ENCODE measurements around the gene CDS1. TPM values are rescaled to one million over a fixed set of nuclear protein-coding genes. Genes with fewer than 3 reads are reported as not detected.

The CDS1 gene
- total RNA-seq, 2 donors from 2014 or later = 0.47 to 0.76 TPM

DNA sequence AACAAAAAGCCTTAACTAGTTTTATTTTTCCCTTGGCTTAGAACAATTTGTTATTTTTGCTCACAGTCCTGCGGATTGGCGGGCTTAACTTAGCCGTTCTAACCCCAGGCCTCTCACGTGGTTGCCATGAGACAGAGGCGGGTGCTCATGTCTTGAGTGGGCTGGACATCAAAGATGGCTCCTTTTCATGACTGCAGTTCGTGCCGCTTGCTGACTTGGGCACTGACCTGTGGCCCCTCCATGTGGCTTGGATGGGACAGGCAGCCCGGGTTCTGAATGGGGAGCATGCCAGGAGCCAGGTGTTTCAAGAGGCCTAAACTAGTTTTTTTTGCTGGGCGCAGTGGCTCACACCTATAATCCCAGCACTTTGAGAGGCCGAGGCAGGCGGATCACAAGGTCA lies 40.7 kb downstream of the CDS1 start:
- DNase-seq (no peak), ATAC-seq (no peak)
- no peaks in the 10 kb centered on the region for H3K9me3 ChIP-seq (ENCODE audit: control insufficient read depth, low read length, poor library complexity, severe bottlenecking)
- Mint-ChIP-seq H3K4me1 (no peaks in the 10 kb centered on the region), H3K27ac (peak overlapping the region; percentile 4), H3K36me3 (ENCODE audit: low read depth) (no peaks in the 10 kb centered on the region), H3K4me3 (no peak overlapping the region), H3K27me3 (no peaks in the 10 kb centered on the region)

GRCh38 chr4:84626673-84627072 lies 43.7 kb downstream of the CDS1 start:
- no peak for ATAC-seq
- no peak for DNase-seq
- no peak overlapping the region for H3K27ac Mint-ChIP-seq
- H3K27me3 Mint-ChIP-seq = no peaks in the 10 kb centered on the region
- H3K9me3 ChIP-seq (ENCODE audit: control insufficient read depth, low read length, poor library complexity, severe bottlenecking) = no peaks in the 10 kb centered on the region
- H3K4me3 Mint-ChIP-seq = no peak overlapping the region
- H3K4me1 Mint-ChIP-seq = no peaks in the 10 kb centered on the region
- H3K36me3 Mint-ChIP-seq (ENCODE audit: low read depth) = no peaks in the 10 kb centered on the region

GRCh38 chr4:84631573-84631972 lies 48.6 kb downstream of the CDS1 start:
- Mint-ChIP-seq H3K4me1 (no peaks in the 10 kb centered on the region), H3K27me3 (no peaks in the 10 kb centered on the region), H3K36me3 (ENCODE audit: low read depth) (no peaks in the 10 kb centered on the region), H3K27ac (no peak overlapping the region), H3K4me3 (no peak overlapping the region)
- DNase-seq (no peak), ATAC-seq (no peak)
- H3K9me3 ChIP-seq (ENCODE audit: control insufficient read depth, low read length, poor library complexity, severe bottlenecking) = no peaks in the 10 kb centered on the region

DNA sequence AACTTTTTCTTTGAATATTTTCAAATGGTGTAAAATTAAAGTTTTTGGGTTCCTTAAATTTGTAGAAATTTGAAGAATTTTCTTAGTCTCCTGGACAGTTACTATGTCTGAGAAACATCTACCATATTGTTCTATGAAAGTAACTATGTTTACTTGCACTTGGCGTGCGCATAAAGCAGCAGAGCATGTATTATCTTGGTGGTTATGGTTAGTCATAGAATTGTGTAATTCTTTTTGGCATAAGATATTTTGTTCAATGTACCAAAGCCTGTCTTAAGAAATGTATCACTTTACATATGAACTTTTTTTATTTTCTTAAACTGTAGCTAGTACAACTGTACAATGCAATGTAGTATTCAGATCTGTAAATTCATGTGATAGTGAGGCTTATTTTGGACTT lies 49.2 kb downstream of the CDS1 start:
- no peaks in the 10 kb centered on the region for H3K36me3 Mint-ChIP-seq (ENCODE audit: low read depth)

GRCh38 chr4:84634961-84635360 lies 52.0 kb downstream of the CDS1 start:
- Mint-ChIP-seq H3K36me3 (ENCODE audit: low read depth) (no peaks in the 10 kb centered on the region), H3K4me1 (no peaks in the 10 kb centered on the region), H3K4me3 (no peak overlapping the region), H3K27ac (no peak overlapping the region), H3K27me3 (no peaks in the 10 kb centered on the region)
- ATAC-seq = no peak
- no peaks in the 10 kb centered on the region for H3K9me3 ChIP-seq (ENCODE audit: control insufficient read depth, low read length, poor library complexity, severe bottlenecking)
- DNase-seq = no peak

More for the DNA sequence above, 49.2 kb downstream of the CDS1 start:
- no peaks in the 10 kb centered on the region for H3K4me1 Mint-ChIP-seq
- DNase-seq (no peak), ATAC-seq (no peak)
- H3K27ac Mint-ChIP-seq = no peak overlapping the region
- H3K9me3 ChIP-seq (ENCODE audit: control insufficient read depth, low read length, poor library complexity, severe bottlenecking) = no peaks in the 10 kb centered on the region
- H3K4me3 Mint-ChIP-seq = no peak overlapping the region
- no peaks in the 10 kb centered on the region for H3K27me3 Mint-ChIP-seq

DNA sequence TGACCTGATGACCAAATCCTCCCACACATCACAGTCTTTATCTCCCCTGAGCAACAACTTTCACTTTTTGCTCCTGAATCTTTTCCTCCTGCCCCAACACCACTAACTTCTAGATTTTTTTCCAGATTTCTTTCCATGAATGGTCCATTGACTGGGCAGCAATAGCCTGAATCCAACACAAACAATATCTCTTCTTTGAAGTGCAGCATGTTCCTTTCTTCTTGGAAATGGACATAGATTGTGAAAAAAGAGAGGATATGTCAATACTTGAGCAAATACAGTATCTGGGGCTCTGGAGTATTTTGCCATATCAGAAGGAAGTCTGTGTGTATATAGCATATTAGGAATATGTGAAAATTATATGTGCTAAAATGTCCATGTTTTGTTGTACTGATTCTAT lies 55.2 kb downstream of the CDS1 start:
- DNase-seq (no peak), ATAC-seq (no peak)
- Mint-ChIP-seq H3K4me1 (no peaks in the 10 kb centered on the region), H3K27ac (no peak overlapping the region), H3K4me3 (no peak overlapping the region), H3K27me3 (no peaks in the 10 kb centered on the region), H3K36me3 (ENCODE audit: low read depth) (no peaks in the 10 kb centered on the region)
- H3K9me3 ChIP-seq (ENCODE audit: control insufficient read depth, low read length, poor library complexity, severe bottlenecking) = no peaks in the 10 kb centered on the region

GRCh38 chr4:84639145-84639544 lies 56.2 kb downstream of the CDS1 start:
- Mint-ChIP-seq H3K27ac (no peak overlapping the region), H3K27me3 (no peaks in the 10 kb centered on the region), H3K4me1 (no peaks in the 10 kb centered on the region), H3K36me3 (ENCODE audit: low read depth) (no peaks in the 10 kb centered on the region), H3K4me3 (no peak overlapping the region)
- DNase-seq = no peak
- H3K9me3 ChIP-seq (ENCODE audit: control insufficient read depth, low read length, poor library complexity, severe bottlenecking) = no peaks in the 10 kb centered on the region
- ATAC-seq = no peak

DNA sequence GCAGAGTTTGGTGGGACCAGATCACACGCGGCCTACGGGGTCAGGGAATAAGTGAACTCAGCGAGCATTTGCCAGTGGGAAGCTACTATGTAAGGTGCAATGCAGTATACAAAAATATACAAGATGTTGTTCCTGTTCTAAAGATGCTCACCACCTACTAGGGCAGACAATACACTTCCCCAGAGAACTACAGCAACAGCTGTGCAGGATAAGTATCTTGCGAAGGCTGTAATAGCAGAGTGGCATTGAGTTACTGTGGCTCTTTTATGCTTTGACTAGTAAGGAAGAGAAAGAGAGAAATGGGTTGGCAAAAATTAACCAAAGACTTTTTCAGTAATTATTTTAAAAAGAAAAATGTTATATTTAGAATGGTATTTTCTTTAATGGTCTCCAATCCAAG lies 61.2 kb downstream of the CDS1 start:
- no peak overlapping the region for H3K27ac Mint-ChIP-seq
- H3K4me3 Mint-ChIP-seq = no peak overlapping the region
- DNase-seq = no peak
- no peaks in the 10 kb centered on the region for H3K9me3 ChIP-seq (ENCODE audit: control insufficient read depth, low read length, poor library complexity, severe bottlenecking)
- H3K4me1 Mint-ChIP-seq = no peaks in the 10 kb centered on the region
- H3K27me3 Mint-ChIP-seq = no peaks in the 10 kb centered on the region
- ATAC-seq = no peak
- H3K36me3 Mint-ChIP-seq (ENCODE audit: low read depth) = peaks cover 3% of the 10 kb centered on the region

DNA sequence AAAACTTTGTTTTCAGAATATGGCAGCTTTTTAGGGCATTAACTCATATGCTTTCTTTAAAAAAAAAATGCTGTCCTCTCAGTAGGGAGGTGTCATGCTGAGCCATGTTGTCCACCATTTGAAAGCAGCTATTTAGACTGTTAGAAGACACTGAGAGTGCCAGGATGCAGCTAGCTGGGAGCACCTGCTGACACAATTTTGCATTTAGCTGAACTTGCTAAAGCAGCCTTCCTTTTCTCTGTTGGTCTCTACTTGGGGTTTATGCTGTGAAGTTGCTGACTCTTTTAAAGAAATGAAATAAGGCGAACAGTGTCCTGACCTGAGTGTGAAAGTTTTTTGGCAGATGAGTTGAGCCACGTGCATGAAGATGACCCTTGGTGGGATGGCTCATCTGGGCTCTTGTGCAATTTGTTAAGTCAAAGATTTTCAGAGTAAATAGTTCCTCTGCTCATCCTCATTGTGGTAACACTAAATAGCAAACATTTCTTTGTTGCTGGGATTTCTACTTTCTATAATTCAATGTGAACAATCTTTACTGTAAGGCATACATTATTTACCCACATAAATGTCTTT lies 64.5 kb downstream of the CDS1 start:
- ATAC-seq (no peak), DNase-seq (no peak)
- H3K9me3 ChIP-seq (ENCODE audit: control insufficient read depth, low read length, poor library complexity, severe bottlenecking) = no peaks in the 10 kb centered on the region
- H3K27ac Mint-ChIP-seq = no peak overlapping the region
- H3K36me3 Mint-ChIP-seq (ENCODE audit: low read depth) = peaks cover 3% of the 10 kb centered on the region
- no peak overlapping the region for H3K4me3 Mint-ChIP-seq
- no peaks in the 10 kb centered on the region for H3K4me1 Mint-ChIP-seq
- no peaks in the 10 kb centered on the region for H3K27me3 Mint-ChIP-seq

- ATAC-seq (no peak), DNase-seq (no peak)
- peaks cover 3% of the 10 kb centered on the region for H3K36me3 Mint-ChIP-seq (ENCODE audit: low read depth)
- no peaks in the 10 kb centered on the region for H3K4me1 Mint-ChIP-seq
- no peak overlapping the region for H3K27ac Mint-ChIP-seq
- no peaks in the 10 kb centered on the region for H3K9me3 ChIP-seq (ENCODE audit: control insufficient read depth, low read length, poor library complexity, severe bottlenecking)
- no peak overlapping the region for H3K4me3 Mint-ChIP-seq
- no peaks in the 10 kb centered on the region for H3K27me3 Mint-ChIP-seq
Observed at GRCh38 chr4:84648178-84648577, 65.3 kb downstream of the CDS1 start.

- no peaks in the 10 kb centered on the region for H3K9me3 ChIP-seq (ENCODE audit: control insufficient read depth, low read length, poor library complexity, severe bottlenecking)
- Mint-ChIP-seq H3K27ac (no peak overlapping the region), H3K27me3 (no peaks in the 10 kb centered on the region), H3K4me1 (no peaks in the 10 kb centered on the region), H3K36me3 (ENCODE audit: low read depth) (peaks cover 3% of the 10 kb centered on the region), H3K4me3 (no peak overlapping the region)
- DNase-seq (no peak), ATAC-seq (no peak)
Observed at GRCh38 chr4:84648863-84649647, 66.1 kb downstream of the CDS1 start.

DNA sequence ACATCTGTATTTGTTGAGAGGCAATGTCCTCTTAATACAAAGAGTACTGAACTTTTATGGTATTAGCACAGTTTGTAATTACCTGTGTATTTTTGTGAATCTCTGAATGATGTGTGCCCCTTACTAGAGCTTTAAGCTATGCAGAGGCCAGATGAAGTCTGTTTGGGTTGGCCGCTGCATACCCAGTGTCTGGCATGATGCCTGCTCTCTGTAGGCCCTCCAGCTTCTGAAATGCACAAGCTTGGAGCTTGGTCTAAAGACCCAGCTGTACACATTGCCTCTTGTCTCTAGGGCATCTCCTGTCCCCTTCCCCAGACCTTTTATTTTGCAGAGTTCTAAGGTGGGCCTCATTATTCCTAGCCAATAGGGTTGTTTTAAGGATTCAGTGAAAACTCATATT lies 68.6 kb downstream of the CDS1 start:
- ATAC-seq = no peak
- H3K4me1 Mint-ChIP-seq = no peaks in the 10 kb centered on the region
- no peak for DNase-seq
- no peak overlapping the region for H3K4me3 Mint-ChIP-seq
- H3K27ac Mint-ChIP-seq = no peak overlapping the region
- peaks cover 10% of the 10 kb centered on the region for H3K27me3 Mint-ChIP-seq
- H3K9me3 ChIP-seq (ENCODE audit: control insufficient read depth, low read length, poor library complexity, severe bottlenecking) = no peaks in the 10 kb centered on the region
- peaks cover 3% of the 10 kb centered on the region for H3K36me3 Mint-ChIP-seq (ENCODE audit: low read depth)

DNA sequence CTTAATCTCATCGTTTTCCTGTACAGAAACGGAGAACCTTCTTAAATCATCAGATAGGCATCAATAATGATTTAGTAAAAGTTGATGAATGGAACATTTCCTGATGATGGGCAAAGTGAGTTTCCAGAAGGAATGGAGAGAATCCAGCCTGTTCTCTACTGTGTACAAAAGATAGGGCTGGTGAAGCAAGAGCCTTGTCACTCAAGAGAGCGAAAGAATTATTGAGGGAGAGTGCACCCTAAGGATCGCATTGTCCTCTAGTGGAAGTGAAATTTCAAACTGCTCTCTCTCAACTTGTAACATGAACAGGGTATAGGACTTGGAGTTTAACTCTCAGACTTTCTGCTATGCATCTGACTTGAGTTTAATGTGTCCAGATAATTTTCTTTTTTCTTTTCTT lies 69.6 kb downstream of the CDS1 start:
- ATAC-seq = no peak
- DNase-seq = no peak
- H3K4me1 Mint-ChIP-seq = no peaks in the 10 kb centered on the region
- H3K4me3 Mint-ChIP-seq = no peak overlapping the region
- peaks cover 3% of the 10 kb centered on the region for H3K36me3 Mint-ChIP-seq (ENCODE audit: low read depth)
- no peaks in the 10 kb centered on the region for H3K9me3 ChIP-seq (ENCODE audit: control insufficient read depth, low read length, poor library complexity, severe bottlenecking)
- H3K27ac Mint-ChIP-seq = no peak overlapping the region
- H3K27me3 Mint-ChIP-seq = peaks cover 10% of the 10 kb centered on the region

- H3K27ac Mint-ChIP-seq = no peak overlapping the region
- H3K9me3 ChIP-seq (ENCODE audit: control insufficient read depth, low read length, poor library complexity, severe bottlenecking) = no peaks in the 10 kb centered on the region
- H3K36me3 Mint-ChIP-seq (ENCODE audit: low read depth) = no peaks in the 10 kb centered on the region
- no peak for DNase-seq
- H3K27me3 Mint-ChIP-seq = no peaks in the 10 kb centered on the region
- ATAC-seq = no peak
- H3K4me3 Mint-ChIP-seq = no peak overlapping the region
- no peaks in the 10 kb centered on the region for H3K4me1 Mint-ChIP-seq
Observed at GRCh38 chr4:84660606-84661005, 77.7 kb downstream of the CDS1 start.

Data from T-helper 17 cell (primary cell).